ENCODE measurements around the gene LCN12.

LCN12 gene

GRCh38 chr9:136970361-136970760, 18.3 kb downstream of the LCN12 start:
- Histone ChIP-seq H3K18ac (ENCODE audit: low read depth in 1 of 2, low read length in 2 of 2) (no peak overlapping the region), H2BK12ac (ENCODE audit: low read length in 2 of 2) (no peak overlapping the region), H3K27ac (ENCODE audit: low read length, poor library complexity, severe bottlenecking) (no peak overlapping the region), H3K9ac (ENCODE audit: low read length) (no peak overlapping the region), H3K79me1 (replicated peaks; ENCODE audit: low read length, poor library complexity, severe bottlenecking) (no peaks in the 10 kb centered on the region), H3K14ac (ENCODE audit: low read length in 2 of 2) (no peak overlapping the region), H2BK120ac (ENCODE audit: low read depth, low read length) (no peak overlapping the region), H3K23ac (ENCODE audit: low read length in 2 of 2) (no peak overlapping the region), H3K9me3 (ENCODE audit: control insufficient read depth, low read length) (no peaks in the 10 kb centered on the region), H2BK5ac (ENCODE audit: low read depth, low read length, poor library complexity, severe bottlenecking) (no peak overlapping the region), H2AK5ac (ENCODE audit: low read length, severe bottlenecking) (no peak overlapping the region), H3K27me3 (ENCODE audit: control insufficient read depth in 1 of 2, insufficient read depth in 1 of 2, low read length in 2 of 2) (peaks cover 0 to 22% of the 10 kb centered on the region in 2 experiments), H3K4me3 (ENCODE audit: insufficient read depth in 1 of 2, low read depth in 1 of 2, low read length in 2 of 2) (no peak overlapping the region), H4K91ac (ENCODE audit: low read length) (no peak overlapping the region), H3K4me2 (ENCODE audit: low read length, poor library complexity, severe bottlenecking) (no peak overlapping the region), H4K8ac (ENCODE audit: low read length) (no peak overlapping the region), H2AFZ (ENCODE audit: low read depth, low read length) (no peak overlapping the region), H3K4ac (ENCODE audit: low read depth in 1 of 2, low read length in 2 of 2) (no peak overlapping the region), H3K36me3 (ENCODE audit: control insufficient read depth in 1 of 2, insufficient read depth in 2 of 2, low read depth in 1 of 2, low read length in 2 of 2) (no peaks in the 10 kb centered on the region), H3K4me1 (ENCODE audit: control insufficient read depth, insufficient read depth, low read depth, low read length) (peaks cover 11% of the 10 kb centered on the region), H2BK15ac (ENCODE audit: low read depth, poor library complexity, severe bottlenecking) (no peak overlapping the region)
- no peak for DNase-seq
- 92% methylated on average over 10 of the region's 11 CpGs for WGBS

GRCh38 chr9:136971746-136972145, 19.7 kb downstream of the LCN12 start:
- WGBS = 76% methylated on average over 14 of the region's 14 CpGs
- no peak overlapping the region for H2BK5ac ChIP-seq (ENCODE audit: low read depth, low read length, poor library complexity, severe bottlenecking)
- H3K9ac ChIP-seq (ENCODE audit: low read length) = no peak overlapping the region

GRCh38 chr9:136972335-136972734, 20.3 kb downstream of the LCN12 start:
- Histone ChIP-seq H2BK15ac (ENCODE audit: low read depth, poor library complexity, severe bottlenecking) (no peak overlapping the region), H3K23ac (ENCODE audit: low read length in 2 of 2) (no peak overlapping the region), H3K79me1 (replicated peaks; ENCODE audit: low read length, poor library complexity, severe bottlenecking) (no peaks in the 10 kb centered on the region), H4K91ac (ENCODE audit: low read length) (no peak overlapping the region), H3K4me3 (ENCODE audit: insufficient read depth in 1 of 2, low read depth in 1 of 2, low read length in 2 of 2) (no peak overlapping the region), H3K27me3 (ENCODE audit: control insufficient read depth in 1 of 2, insufficient read depth in 1 of 2, low read length in 2 of 2) (peaks cover 0 to 14% of the 10 kb centered on the region in 2 experiments), H2AFZ (ENCODE audit: low read depth, low read length) (no peak overlapping the region), H2AK5ac (ENCODE audit: low read length, severe bottlenecking) (no peak overlapping the region), H3K14ac (ENCODE audit: low read length in 2 of 2) (no peak overlapping the region), H2BK5ac (ENCODE audit: low read depth, low read length, poor library complexity, severe bottlenecking) (no peak overlapping the region), H3K4me2 (ENCODE audit: low read length, poor library complexity, severe bottlenecking) (no peak overlapping the region), H4K8ac (ENCODE audit: low read length) (no peak overlapping the region), H3K4ac (ENCODE audit: low read depth in 1 of 2, low read length in 2 of 2) (no peak overlapping the region), H3K36me3 (ENCODE audit: control insufficient read depth in 1 of 2, insufficient read depth in 2 of 2, low read depth in 1 of 2, low read length in 2 of 2) (no peaks in the 10 kb centered on the region), H3K18ac (ENCODE audit: low read depth in 1 of 2, low read length in 2 of 2) (no peak overlapping the region), H3K4me1 (ENCODE audit: control insufficient read depth, insufficient read depth, low read depth, low read length) (peaks cover 25% of the 10 kb centered on the region), H3K9ac (ENCODE audit: low read length) (no peak overlapping the region), H3K27ac (ENCODE audit: low read length, poor library complexity, severe bottlenecking) (no peak overlapping the region), H3K9me3 (ENCODE audit: control insufficient read depth, low read length) (no peaks in the 10 kb centered on the region), H2BK120ac (ENCODE audit: low read depth, low read length) (no peak overlapping the region), H2BK12ac (ENCODE audit: low read length in 2 of 2) (no peak overlapping the region)
- 67% methylated on average over 10 of the region's 11 CpGs for WGBS
- DNase-seq = no peak

More at GRCh38 chr9:136971746-136972145, 19.7 kb downstream of the LCN12 start:
- no peaks in the 10 kb centered on the region for H3K9me3 ChIP-seq (ENCODE audit: control insufficient read depth, low read length)
- no peak overlapping the region for H4K91ac ChIP-seq (ENCODE audit: low read length)
- peaks cover 0 to 13% of the 10 kb centered on the region in 2 experiments for H3K27me3 ChIP-seq (ENCODE audit: control insufficient read depth in 1 of 2, insufficient read depth in 1 of 2, low read length in 2 of 2)
- no peaks in the 10 kb centered on the region for H3K79me1 ChIP-seq (replicated peaks; ENCODE audit: low read length, poor library complexity, severe bottlenecking)
- H3K4ac ChIP-seq (ENCODE audit: low read depth in 1 of 2, low read length in 2 of 2) = no peak overlapping the region
- no peak overlapping the region for H2AFZ ChIP-seq (ENCODE audit: low read depth, low read length)
- H3K4me1 ChIP-seq (ENCODE audit: control insufficient read depth, insufficient read depth, low read depth, low read length) = peaks cover 19% of the 10 kb centered on the region
- H4K8ac ChIP-seq (ENCODE audit: low read length) = no peak overlapping the region
- no peaks in the 10 kb centered on the region for H3K36me3 ChIP-seq (ENCODE audit: control insufficient read depth in 1 of 2, insufficient read depth in 2 of 2, low read depth in 1 of 2, low read length in 2 of 2)
- no peak overlapping the region for H3K4me3 ChIP-seq (ENCODE audit: insufficient read depth in 1 of 2, low read depth in 1 of 2, low read length in 2 of 2)
- H3K23ac ChIP-seq (ENCODE audit: low read length in 2 of 2) = no peak overlapping the region
- no peak overlapping the region for H3K18ac ChIP-seq (ENCODE audit: low read depth in 1 of 2, low read length in 2 of 2)
- no peak overlapping the region for H2BK120ac ChIP-seq (ENCODE audit: low read depth, low read length)
- no peak overlapping the region for H2AK5ac ChIP-seq (ENCODE audit: low read length, severe bottlenecking)
- no peak overlapping the region for H2BK12ac ChIP-seq (ENCODE audit: low read length in 2 of 2)
- DNase-seq = no peak
- H3K27ac ChIP-seq (ENCODE audit: low read length, poor library complexity, severe bottlenecking) = no peak overlapping the region
- no peak overlapping the region for H2BK15ac ChIP-seq (ENCODE audit: low read depth, poor library complexity, severe bottlenecking)
- no peak overlapping the region for H3K4me2 ChIP-seq (ENCODE audit: low read length, poor library complexity, severe bottlenecking)
- H3K14ac ChIP-seq (ENCODE audit: low read length in 2 of 2) = no peak overlapping the region

DNA sequence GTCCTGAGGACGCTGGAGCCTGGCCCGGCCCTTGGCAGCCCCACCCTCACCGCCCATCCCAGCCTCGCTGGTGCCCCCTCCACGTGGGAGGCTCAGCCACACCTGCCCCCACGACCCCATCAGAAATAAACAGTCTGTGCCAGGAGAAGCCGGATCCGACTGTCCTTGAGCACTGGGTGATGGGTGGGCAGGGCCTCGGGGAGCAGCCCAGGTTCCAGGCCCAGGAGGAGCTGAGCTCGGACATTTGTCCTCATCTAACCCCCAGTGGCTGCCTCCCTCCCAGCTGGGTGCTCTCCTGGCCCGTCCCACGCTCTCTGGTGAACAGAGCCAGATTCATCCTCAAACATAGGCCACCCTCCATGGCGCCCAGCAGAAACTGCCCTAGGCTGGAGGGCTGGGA, 20.7 kb downstream of the LCN12 start:
- Histone ChIP-seq H3K9ac (ENCODE audit: low read length) (no peak overlapping the region), H3K14ac (ENCODE audit: low read length in 2 of 2) (no peak overlapping the region), H2BK5ac (ENCODE audit: low read depth, low read length, poor library complexity, severe bottlenecking) (no peak overlapping the region), H3K4me2 (ENCODE audit: low read length, poor library complexity, severe bottlenecking) (no peak overlapping the region), H3K4me3 (ENCODE audit: insufficient read depth in 1 of 2, low read depth in 1 of 2, low read length in 2 of 2) (no peak overlapping the region), H3K9me3 (ENCODE audit: control insufficient read depth, low read length) (no peaks in the 10 kb centered on the region), H3K36me3 (ENCODE audit: control insufficient read depth in 1 of 2, insufficient read depth in 2 of 2, low read depth in 1 of 2, low read length in 2 of 2) (no peaks in the 10 kb centered on the region), H3K18ac (ENCODE audit: low read depth in 1 of 2, low read length in 2 of 2) (no peak overlapping the region), H3K79me1 (replicated peaks; ENCODE audit: low read length, poor library complexity, severe bottlenecking) (no peaks in the 10 kb centered on the region), H4K91ac (ENCODE audit: low read length) (no peak overlapping the region), H3K4ac (ENCODE audit: low read depth in 1 of 2, low read length in 2 of 2) (no peak overlapping the region), H2BK12ac (ENCODE audit: low read length in 2 of 2) (no peak overlapping the region), H3K4me1 (ENCODE audit: control insufficient read depth, insufficient read depth, low read depth, low read length) (peaks cover 29% of the 10 kb centered on the region), H3K23ac (ENCODE audit: low read length in 2 of 2) (no peak overlapping the region), H2BK120ac (ENCODE audit: low read depth, low read length) (no peak overlapping the region), H4K8ac (ENCODE audit: low read length) (no peak overlapping the region), H3K27me3 (ENCODE audit: control insufficient read depth in 1 of 2, insufficient read depth in 1 of 2, low read length in 2 of 2) (peaks cover 0 to 18% of the 10 kb centered on the region in 2 experiments), H2AFZ (ENCODE audit: low read depth, low read length) (no peak overlapping the region), H2AK5ac (ENCODE audit: low read length, severe bottlenecking) (no peak overlapping the region), H3K27ac (ENCODE audit: low read length, poor library complexity, severe bottlenecking) (no peak overlapping the region), H2BK15ac (ENCODE audit: low read depth, poor library complexity, severe bottlenecking) (no peak overlapping the region)
- WGBS = 73% methylated on average over 13 of the region's 13 CpGs
- no peak for DNase-seq
